Brain microvascular endothelial cell (primary cell): Measurements from ENCODE around the gene SKIDA1.
A peak's percentile ranks its signal among the peaks of the same experiment; 100 is the strongest.

Experiments
- DNase-seq: peaks from one replicate; pipeline ENCODE4 v3.0.0-alpha.2; 2020
- H3K27ac ChIP-seq: fragments of 250-450 bp; sonication (Bioruptor Pico); 2 replicates; pipeline ENCODE4 v1.5.1; 2020; ENCODE audit warnings: mild to moderate bottlenecking, moderate library complexity
- H3K27me3 ChIP-seq: fragments of 250-450 bp; sonication (Bioruptor Pico); replicated peaks from 2 replicates; pipeline ENCODE4 v1.5.1; 2020; ENCODE audit warnings: mild to moderate bottlenecking
- H3K36me3 ChIP-seq: fragments of 250-450 bp; sonication (Bioruptor Pico); replicated peaks from 2 replicates; pipeline ENCODE4 v1.5.1; 2020; ENCODE audit warnings: mild to moderate bottlenecking
- H3K4me3 ChIP-seq: 2 replicates; pipeline ENCODE4 v1.5.1; 2011; ENCODE audit warnings: low read depth, mild to moderate bottlenecking, control low read depth, low read length, moderate library complexity
- CTCF ChIP-seq: IDR thresholded peaks from 2 replicates; pipeline ENCODE4 v1.5.1; 2011; ENCODE audit warnings: low read depth, mild to moderate bottlenecking, moderate library complexity, low read length, control low read depth, inconsistent platforms; ENCODE audit errors: missing control alignments
- in situ Hi-C: cut with HindIII; loops from 2 replicates; pipeline ENCODE4 v1.10.0; 2017; ENCODE audit warnings: low sequenced_read_pairs, low pct_ligation_motif_present

SKIDA1 gene

GRCh38 chr10:21530641-21531040 lies 5.2 kb upstream of the SKIDA1 start:
- no peak overlapping the region for H3K4me3 ChIP-seq
- H3K27ac ChIP-seq: no peak overlapping the region
- no peaks in the 10 kb centered on the region for H3K27me3 ChIP-seq
- no peaks in the 10 kb centered on the region for H3K36me3 ChIP-seq
- DNase-seq: no peak
- in situ Hi-C loops: no loop called here
- no peak for TF ChIP-seq CTCF

- DNase-seq: no peak
These were observed 4.7 kb upstream of the SKIDA1 start for GRCh38 chr10:21530168-21530567.

GRCh38 chr10:21529032-21529910 lies 3.8 kb upstream of the SKIDA1 start:
- in situ Hi-C loops: no loop called here
- Histone ChIP-seq H3K36me3 (no peaks in the 10 kb centered on the region), H3K4me3 (no peak overlapping the region), H3K27ac (no peak overlapping the region), H3K27me3 (no peaks in the 10 kb centered on the region)
- TF ChIP-seq CTCF: no peak
- DNase-seq: no peak

More at GRCh38 chr10:21530168-21530567, 4.7 kb upstream of the SKIDA1 start:
- Histone ChIP-seq H3K4me3 (no peak overlapping the region), H3K27ac (no peak overlapping the region), H3K36me3 (no peaks in the 10 kb centered on the region), H3K27me3 (no peaks in the 10 kb centered on the region)
- no peak for TF ChIP-seq CTCF
- in situ Hi-C loops: no loop called here

- H3K4me3 ChIP-seq: peak overlapping the region; percentile 7
- H3K27me3 ChIP-seq: no peaks in the 10 kb centered on the region
- no peak for DNase-seq
- H3K27ac ChIP-seq: peak overlapping the region; percentile 93
- no peaks in the 10 kb centered on the region for H3K36me3 ChIP-seq
- no peak for TF ChIP-seq CTCF
- in situ Hi-C loops: no loop called here
These were observed 3.0 kb upstream of the SKIDA1 start for GRCh38 chr10:21528236-21529031.

GRCh38 chr10:21527598-21528235 lies 2.2 kb upstream of the SKIDA1 start:
- H3K4me3 ChIP-seq: peak overlapping the region; percentile 61
- no peaks in the 10 kb centered on the region for H3K27me3 ChIP-seq
- DNase-seq: no peak
- no peaks in the 10 kb centered on the region for H3K36me3 ChIP-seq
- no peak for TF ChIP-seq CTCF
- peak overlapping the region; percentile 93 for H3K27ac ChIP-seq
- in situ Hi-C loops: no loop called here
